ENCODE data around the gene FBRS. TPM values are rescaled to one million over a fixed set of nuclear protein-coding genes. Genes with fewer than 3 reads are reported as not detected.

FBRS gene
- 20.8 and 46.9 TPM in 2 replicates for total RNA-seq

DNA sequence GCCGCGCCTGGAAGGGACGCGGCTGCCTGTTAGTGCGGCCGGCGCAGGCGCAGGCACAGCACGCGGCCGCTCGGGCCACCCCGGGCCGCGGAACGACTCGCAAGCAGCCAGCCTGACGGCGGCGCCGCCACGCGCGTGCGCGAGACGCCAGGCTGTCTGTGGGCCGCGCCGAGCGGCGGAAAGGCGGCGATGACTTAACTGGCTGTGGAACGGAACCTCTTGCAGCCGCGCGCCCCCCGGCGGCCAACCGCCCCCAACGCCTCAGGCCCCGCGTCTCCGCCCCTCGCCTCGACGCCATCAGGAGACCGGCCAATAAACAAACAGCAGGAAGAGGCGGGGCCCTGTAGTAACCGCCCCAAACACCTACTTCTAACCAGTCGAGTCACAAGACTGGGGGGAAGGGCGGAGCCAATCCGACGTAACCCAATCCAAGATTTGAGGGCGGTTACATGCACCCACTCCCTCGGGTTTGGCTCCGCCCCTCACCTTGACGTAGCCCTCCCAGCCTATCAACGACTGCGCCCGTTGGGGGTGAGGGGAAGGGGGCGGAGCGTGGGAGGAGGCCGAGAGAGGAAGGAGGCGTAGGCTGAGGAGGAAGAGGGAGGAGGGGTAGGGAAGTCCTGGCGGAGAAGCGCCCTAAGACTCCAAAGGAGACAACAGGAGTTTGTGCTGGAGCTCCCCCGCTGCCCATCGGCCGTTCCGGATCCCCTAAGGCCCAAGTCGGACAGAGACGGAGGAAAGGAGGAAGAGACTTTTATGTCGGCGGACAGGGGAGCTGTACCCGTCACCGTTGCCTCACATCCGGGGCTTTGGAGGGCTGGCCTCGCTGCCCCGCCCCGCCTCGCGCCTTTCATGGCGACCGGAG is at the start of gene FBRS:
TSS of gene FBRS (plus strand) at position 566 of the 865 bp plus-strand sequence. CDS start 1,088 bp downstream, outside the sequence.
- H3K4me3 ChIP-seq (ENCODE audit: low read depth, low read length): peak within 1 kb of the TSS; percentile 97
- TF ChIP-seq, protein P1, sequence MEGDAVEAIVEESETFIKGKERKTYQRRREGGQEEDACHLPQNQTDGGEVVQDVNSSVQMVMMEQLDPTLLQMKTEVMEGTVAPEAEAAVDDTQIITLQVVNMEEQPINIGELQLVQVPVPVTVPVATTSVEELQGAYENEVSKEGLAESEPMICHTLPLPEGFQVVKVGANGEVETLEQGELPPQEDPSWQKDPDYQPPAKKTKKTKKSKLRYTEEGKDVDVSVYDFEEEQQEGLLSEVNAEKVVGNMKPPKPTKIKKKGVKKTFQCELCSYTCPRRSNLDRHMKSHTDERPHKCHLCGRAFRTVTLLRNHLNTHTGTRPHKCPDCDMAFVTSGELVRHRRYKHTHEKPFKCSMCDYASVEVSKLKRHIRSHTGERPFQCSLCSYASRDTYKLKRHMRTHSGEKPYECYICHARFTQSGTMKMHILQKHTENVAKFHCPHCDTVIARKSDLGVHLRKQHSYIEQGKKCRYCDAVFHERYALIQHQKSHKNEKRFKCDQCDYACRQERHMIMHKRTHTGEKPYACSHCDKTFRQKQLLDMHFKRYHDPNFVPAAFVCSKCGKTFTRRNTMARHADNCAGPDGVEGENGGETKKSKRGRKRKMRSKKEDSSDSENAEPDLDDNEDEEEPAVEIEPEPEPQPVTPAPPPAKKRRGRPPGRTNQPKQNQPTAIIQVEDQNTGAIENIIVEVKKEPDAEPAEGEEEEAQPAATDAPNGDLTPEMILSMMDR (conservative IDR thresholded peaks at IDR 0.05; ENCODE audit: low read depth, low read length): peak; percentile 67
- DNase-seq (ENCODE audit: low read depth): peak; percentile 99

DNA sequence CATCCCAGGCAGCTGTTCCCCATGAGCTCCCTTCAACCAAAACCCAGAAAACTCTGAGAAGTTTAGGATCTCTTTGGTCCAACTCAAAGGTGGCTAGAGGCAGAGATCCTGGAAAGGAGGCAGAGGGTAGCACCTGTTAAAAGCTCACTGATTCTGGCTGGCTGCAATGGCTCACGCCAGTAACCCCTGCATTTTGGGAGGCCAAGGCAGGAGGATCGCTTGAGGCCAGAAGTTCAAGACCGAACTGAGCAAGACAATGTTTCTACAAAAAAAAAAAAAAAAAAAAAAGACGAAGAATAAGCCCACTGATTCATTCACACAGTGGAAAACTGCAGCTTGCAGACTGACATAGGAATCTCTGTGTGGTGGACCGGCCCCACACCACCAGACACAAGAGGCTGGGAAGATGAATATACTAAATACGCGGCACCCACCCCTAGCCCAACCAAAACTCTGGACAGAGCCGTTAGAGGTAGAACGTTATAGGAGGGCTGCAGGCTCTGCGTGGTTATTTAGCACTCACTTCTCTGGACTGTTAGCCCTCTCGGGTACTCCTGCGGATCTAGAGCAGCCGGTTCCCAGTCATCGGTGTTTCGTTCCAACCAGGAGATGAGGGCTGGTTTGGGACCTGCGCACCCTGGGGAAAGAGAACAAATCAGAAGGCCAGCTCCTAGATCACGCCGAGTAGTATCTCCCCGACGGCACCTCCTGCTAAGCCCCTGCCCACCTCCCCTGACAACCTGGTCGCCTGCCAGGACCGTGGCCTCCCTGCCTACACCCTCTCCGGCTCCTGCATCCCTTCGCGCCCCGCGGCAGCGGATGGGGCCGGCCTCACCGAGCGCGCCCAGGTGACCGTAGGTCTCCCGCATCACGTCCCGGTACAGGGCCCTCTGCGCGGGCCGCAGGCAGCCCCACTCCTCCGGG is 49.0 kb upstream of the FBRS start:
- no peak for DNase-seq (ENCODE audit: low read depth)
- H3K4me3 ChIP-seq (ENCODE audit: low read depth, low read length): peak overlapping the region; percentile 81
- TF ChIP-seq, protein P1 (conservative IDR thresholded peaks at IDR 0.05; ENCODE audit: low read depth, low read length): no peak

DNA sequence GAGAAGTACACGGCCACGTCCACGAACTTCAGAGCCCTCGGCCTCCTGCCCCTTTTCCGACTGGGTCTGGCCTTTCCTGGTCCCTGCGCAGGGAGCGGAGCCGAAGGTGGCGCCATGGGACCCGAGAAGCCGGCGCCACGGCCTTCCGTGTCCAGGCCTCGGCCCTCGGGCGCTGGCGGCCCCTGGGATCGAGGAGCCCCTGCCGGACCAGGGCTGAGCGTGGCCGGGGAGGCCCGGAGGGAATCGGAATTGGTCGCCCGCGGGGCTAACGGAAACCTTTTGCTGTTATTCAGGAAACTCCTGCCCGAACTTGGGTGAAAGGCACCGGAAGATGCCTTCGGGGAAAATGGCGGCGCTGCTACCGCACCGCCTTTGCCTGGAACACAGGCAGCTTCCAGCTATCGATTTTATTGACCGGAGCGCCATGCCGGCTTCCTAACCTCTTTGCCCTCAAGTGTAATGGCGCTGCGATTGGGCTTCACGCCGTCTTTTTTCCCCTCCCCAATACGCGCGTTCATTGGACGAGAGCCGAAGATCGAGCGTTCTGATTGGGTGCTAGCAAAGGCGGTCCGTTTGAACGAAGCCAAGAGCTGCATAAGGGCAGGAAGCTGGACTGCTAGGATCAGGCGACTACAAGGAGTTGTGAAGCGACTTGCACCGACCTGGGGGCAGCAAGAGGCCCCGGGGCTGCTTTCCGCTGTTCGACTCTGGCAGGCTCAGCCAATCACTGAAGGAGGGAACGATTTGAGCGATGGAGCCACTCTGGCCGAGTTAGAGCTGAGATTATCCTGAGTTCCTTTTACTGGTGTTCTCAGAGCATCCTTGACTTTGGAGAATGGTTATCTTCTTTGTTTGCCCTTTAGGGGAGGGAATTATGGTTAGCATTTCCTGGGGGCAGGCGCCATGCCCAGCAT is 48.0 kb upstream of the FBRS start, which contains the start of gene ZNF689:
TSS of gene ZNF689 (minus strand) at position 464 of the 914 bp plus-strand sequence. CDS start at position 116, 348 bp downstream.
- TF ChIP-seq, protein P1 (conservative IDR thresholded peaks at IDR 0.05; ENCODE audit: low read depth, low read length): no peak
- peak within 1 kb of the TSS; percentile 81 for H3K4me3 ChIP-seq (ENCODE audit: low read depth, low read length)
- peak; percentile 85 for DNase-seq (ENCODE audit: low read depth)

DNA sequence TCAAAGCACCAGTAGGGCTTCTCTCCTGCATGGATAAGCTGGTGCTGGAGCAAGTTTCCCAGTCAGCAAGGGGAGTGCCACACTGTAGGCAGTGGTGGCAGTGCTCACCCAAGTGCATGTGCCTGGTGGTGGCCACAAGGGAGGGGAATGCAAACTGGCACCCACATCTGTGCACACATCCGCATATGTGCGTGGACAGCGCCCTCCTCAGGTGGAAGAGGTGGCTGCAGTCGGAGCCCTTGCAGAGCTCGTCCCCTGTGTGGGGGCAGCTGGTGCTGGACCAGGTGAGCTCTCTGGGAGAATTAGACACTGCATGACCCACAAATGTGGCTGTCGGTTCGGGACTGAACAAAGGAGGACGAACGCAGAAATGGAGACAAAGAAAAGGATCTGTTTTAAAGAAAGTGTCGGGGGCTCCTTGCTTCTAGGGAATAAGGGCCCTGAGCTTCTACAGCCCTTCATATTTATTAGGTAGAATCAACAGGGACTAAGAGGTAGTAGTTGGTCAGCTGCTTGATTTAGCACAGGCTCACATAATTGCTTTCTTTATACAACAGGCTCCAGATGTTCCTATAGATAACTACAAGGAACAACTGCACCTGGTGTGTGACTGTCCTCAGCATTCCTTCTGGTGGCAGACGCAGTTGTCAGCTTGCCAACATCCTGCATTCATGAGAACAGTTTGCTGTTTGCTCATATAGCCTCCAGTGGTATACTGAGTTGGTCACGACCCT is 42.7 kb upstream of the FBRS start:
- TF ChIP-seq, protein P1 (conservative IDR thresholded peaks at IDR 0.05; ENCODE audit: low read depth, low read length): peak; percentile 66
- no peak for DNase-seq (ENCODE audit: low read depth)
- no peak overlapping the region for H3K4me3 ChIP-seq (ENCODE audit: low read depth, low read length)

DNA sequence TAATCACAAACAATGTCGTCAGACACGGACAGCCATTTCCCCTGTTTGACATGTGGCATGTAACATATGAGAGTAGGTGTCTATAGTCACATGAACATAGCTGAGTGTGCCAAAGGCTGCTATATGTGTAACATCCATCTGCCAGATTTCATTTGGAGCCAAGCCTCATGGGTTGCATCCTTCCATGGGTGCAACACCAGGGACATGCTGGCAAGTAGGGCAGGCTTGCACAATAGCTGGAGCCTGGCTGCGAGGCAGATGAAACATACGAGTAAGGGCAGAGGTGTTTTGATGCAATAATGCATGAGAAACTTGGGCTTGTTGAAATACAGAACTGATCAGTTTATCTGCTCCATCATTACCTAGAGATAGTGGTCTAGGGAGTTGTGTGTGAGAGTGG is 39.0 kb upstream of the FBRS start:
- H3K4me3 ChIP-seq (ENCODE audit: low read depth, low read length): no peak overlapping the region
- DNase-seq (ENCODE audit: low read depth): no peak
- TF ChIP-seq, protein P1 (conservative IDR thresholded peaks at IDR 0.05; ENCODE audit: low read depth, low read length): no peak

Data from epithelial cell of proximal tubule (primary cell).